ENCODE data around the gene INPP1. TPM values are rescaled to one million over a fixed set of nuclear protein-coding genes. Genes with fewer than 3 reads are reported as not detected.

INPP1 gene
- total RNA-seq, 2 donors from 2014 or later = 18.6 to 25.9 TPM

DNA sequence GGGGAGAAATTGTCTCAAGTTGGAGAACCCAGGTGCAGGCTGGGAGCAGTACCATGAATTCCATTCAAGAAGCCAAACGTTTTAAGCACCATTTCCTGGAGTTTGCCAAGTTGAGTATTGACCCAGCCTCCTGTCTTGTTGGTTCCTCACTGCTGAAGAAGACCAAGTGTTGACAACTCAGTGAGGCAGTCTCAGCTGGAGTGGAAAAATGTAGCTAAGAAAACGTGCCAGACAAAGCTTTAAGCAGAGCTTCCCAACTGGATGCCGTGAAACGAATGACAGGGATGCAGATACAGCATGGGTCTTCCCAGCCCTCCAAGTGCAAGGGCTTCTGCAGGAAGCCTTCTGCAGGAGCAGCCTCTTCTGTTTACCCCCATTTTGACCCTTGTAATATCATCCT lies 778 bp upstream of the INPP1 start:
- H3K36me3 ChIP-seq = no peaks in the 10 kb centered on the region
- no peaks in the 10 kb centered on the region for H3K27me3 ChIP-seq
- TF ChIP-seq, protein P1, sequence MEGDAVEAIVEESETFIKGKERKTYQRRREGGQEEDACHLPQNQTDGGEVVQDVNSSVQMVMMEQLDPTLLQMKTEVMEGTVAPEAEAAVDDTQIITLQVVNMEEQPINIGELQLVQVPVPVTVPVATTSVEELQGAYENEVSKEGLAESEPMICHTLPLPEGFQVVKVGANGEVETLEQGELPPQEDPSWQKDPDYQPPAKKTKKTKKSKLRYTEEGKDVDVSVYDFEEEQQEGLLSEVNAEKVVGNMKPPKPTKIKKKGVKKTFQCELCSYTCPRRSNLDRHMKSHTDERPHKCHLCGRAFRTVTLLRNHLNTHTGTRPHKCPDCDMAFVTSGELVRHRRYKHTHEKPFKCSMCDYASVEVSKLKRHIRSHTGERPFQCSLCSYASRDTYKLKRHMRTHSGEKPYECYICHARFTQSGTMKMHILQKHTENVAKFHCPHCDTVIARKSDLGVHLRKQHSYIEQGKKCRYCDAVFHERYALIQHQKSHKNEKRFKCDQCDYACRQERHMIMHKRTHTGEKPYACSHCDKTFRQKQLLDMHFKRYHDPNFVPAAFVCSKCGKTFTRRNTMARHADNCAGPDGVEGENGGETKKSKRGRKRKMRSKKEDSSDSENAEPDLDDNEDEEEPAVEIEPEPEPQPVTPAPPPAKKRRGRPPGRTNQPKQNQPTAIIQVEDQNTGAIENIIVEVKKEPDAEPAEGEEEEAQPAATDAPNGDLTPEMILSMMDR (IDR thresholded peaks at IDR 0.05) = no peak
- H3K4me3 ChIP-seq = no peak overlapping the region
- peak overlapping the region; percentile 95 to 96 for H3K27ac ChIP-seq
- DNase-seq (ENCODE audit: low spot score) = no peak
- H3K9me3 ChIP-seq = no peaks in the 10 kb centered on the region
- peaks cover 0 to 21% of the 10 kb centered on the region in 2 donors for H3K4me1 ChIP-seq

GRCh38 chr2:190343089-190343535 lies 277 bp upstream of the INPP1 start:
- Histone ChIP-seq H3K36me3 (no peaks in the 10 kb centered on the region), H3K27ac (peak overlapping the region; percentile 95 to 96), H3K27me3 (no peaks in the 10 kb centered on the region), H3K9me3 (no peaks in the 10 kb centered on the region), H3K4me1 (peaks cover 0 to 21% of the 10 kb centered on the region in 2 donors), H3K4me3 (peak overlapping the region; percentile 63 to 84)
- no peak for DNase-seq (ENCODE audit: low spot score)
- TF ChIP-seq, protein P1 (IDR thresholded peaks at IDR 0.05) = no peak

DNA sequence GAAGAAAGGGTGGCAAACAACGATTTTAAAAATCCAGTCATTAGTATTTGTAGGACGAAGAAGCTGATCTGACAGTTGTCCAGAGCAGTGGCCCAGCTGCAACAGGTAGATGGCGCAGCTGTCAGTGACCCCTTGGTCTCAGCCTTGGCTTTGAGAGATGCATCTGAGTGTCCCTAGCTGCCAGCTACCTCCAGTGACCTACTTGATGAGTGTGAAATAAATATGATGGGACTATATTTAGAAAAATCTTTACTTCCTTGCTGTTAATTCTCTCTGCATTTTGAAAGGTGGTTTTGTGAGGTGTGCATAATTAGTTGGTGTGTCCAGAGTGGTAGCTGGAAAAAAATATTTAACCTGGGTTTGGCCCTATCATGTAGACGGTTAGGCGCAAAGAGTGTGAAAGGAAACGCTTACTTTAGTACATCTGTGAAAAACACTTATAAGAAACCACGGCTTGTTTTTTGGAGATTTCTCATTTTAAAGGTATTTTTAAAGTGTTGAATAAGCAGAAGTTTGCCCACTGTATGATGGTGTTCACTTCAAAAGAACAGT lies 963 bp downstream of the INPP1 start:
- Histone ChIP-seq H3K36me3 (no peaks in the 10 kb centered on the region), H3K27me3 (no peaks in the 10 kb centered on the region), H3K9me3 (no peaks in the 10 kb centered on the region), H3K4me1 (peaks cover 0 to 21% of the 10 kb centered on the region in 2 donors), H3K27ac (peak overlapping the region; percentile 95 to 96), H3K4me3 (peak overlapping the region; percentile 63 to 84)
- TF ChIP-seq, protein P1 (IDR thresholded peaks at IDR 0.05) = peak in 1 of 2 donors; percentile 75
- DNase-seq (ENCODE audit: low spot score) = peak; percentile 68

GRCh38 chr2:190350371-190350770 lies 7.0 kb downstream of the INPP1 start:
- H3K27ac ChIP-seq = no peak overlapping the region
- no peaks in the 10 kb centered on the region for H3K27me3 ChIP-seq
- no peaks in the 10 kb centered on the region for H3K9me3 ChIP-seq
- DNase-seq (ENCODE audit: low spot score) = no peak
- H3K4me3 ChIP-seq = no peak overlapping the region
- H3K36me3 ChIP-seq = no peaks in the 10 kb centered on the region
- peaks cover 0 to 32% of the 10 kb centered on the region in 2 donors for H3K4me1 ChIP-seq
- TF ChIP-seq, protein P1 (IDR thresholded peaks at IDR 0.05) = no peak

GRCh38 chr2:190351955-190352354 lies 8.6 kb downstream of the INPP1 start:
- no peak for DNase-seq (ENCODE audit: low spot score)
- Histone ChIP-seq H3K27me3 (no peaks in the 10 kb centered on the region), H3K36me3 (no peaks in the 10 kb centered on the region), H3K4me1 (peaks cover 0 to 42% of the 10 kb centered on the region in 2 donors), H3K9me3 (no peaks in the 10 kb centered on the region), H3K27ac (no peak overlapping the region), H3K4me3 (no peak overlapping the region)
- TF ChIP-seq, protein P1 (IDR thresholded peaks at IDR 0.05) = no peak

Data from right atrium auricular region (tissue), 2 donors.